Measurements from ENCODE around the gene NEU2.

NEU2 gene

DNA sequence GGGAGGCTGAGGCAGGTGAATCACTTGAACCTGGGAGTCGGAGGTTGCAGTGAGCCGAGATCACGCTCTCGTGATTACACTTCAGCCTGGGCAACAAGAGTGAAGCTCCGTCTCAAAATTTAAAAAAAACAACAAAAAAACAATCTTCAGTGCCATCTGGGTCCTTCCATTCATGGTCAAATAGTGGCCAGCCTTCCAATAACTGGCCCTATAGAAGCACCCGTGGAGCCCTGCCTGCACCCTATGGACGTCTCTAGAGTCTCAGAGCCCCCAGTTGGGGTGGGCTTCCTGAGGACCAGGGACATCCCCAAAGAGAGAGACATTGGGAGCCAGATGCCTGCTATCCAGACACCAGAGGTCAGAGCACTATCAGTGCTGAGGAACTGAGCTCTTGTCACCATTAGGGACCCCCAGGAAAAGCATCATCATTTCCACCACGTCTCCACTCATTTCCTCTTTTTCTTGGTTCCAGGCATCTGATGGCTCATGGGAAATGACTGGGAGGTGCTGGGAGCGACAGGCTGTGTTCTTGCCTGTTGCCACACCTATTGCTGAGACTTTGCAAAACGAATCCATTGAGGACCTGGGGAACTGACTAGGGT, 9.4 kb downstream of the NEU2 start:
- Histone ChIP-seq H3K23ac (ENCODE audit: low read length) (no peak overlapping the region), H4K91ac (ENCODE audit: low read depth, low read length) (no peak overlapping the region), H3K36me3 (ENCODE audit: control insufficient read depth in 1 of 2, insufficient read depth in 2 of 2, low read length in 2 of 2) (no peaks in the 10 kb centered on the region), H3K14ac (ENCODE audit: low read length) (no peak overlapping the region), H3K9me3 (ENCODE audit: insufficient read depth, low read depth, low read length) (peaks cover 2% of the 10 kb centered on the region), H3K27me3 (ENCODE audit: insufficient read depth, low read length) (no peaks in the 10 kb centered on the region), H3K4ac (ENCODE audit: low read depth, low read length) (no peak overlapping the region), H3K79me1 (ENCODE audit: low read length) (no peaks in the 10 kb centered on the region), H3K4me3 (ENCODE audit: low read depth, low read length) (no peak overlapping the region), H2BK120ac (ENCODE audit: insufficient read depth, low read length, poor library complexity) (no peak overlapping the region), H2BK5ac (ENCODE audit: low read depth, low read length, poor library complexity) (no peak overlapping the region), H3K18ac (ENCODE audit: low read length) (no peak overlapping the region), H3K79me2 (ENCODE audit: control insufficient read depth, insufficient read depth, low read length, poor library complexity) (no peaks in the 10 kb centered on the region), H3K9ac (ENCODE audit: low read length) (no peak overlapping the region), H4K8ac (ENCODE audit: low read depth, low read length) (no peak overlapping the region), H3K27ac (ENCODE audit: low read depth, low read length) (no peak overlapping the region), H4K12ac (ENCODE audit: low read depth, low read length) (no peak overlapping the region), H3K4me2 (ENCODE audit: low read length) (no peak overlapping the region), H2AK5ac (ENCODE audit: low read length) (no peak overlapping the region), H2AFZ (ENCODE audit: insufficient read depth, low read length, poor library complexity) (no peak overlapping the region), H3K4me1 (ENCODE audit: control insufficient read depth in 1 of 2, insufficient read depth in 2 of 2, low read length in 2 of 2) (no peaks in the 10 kb centered on the region), H2BK12ac (ENCODE audit: low read length) (no peak overlapping the region)
- no CpG with 5 or more reads among the region's 10 CpGs for WGBS (ENCODE audit: extremely low coverage, insufficient coverage, insufficient read length)
- DNase-seq = no peak

- H3K9ac ChIP-seq (ENCODE audit: low read length) = no peak overlapping the region
- no peak for DNase-seq
- no peak overlapping the region for H4K12ac ChIP-seq (ENCODE audit: low read depth, low read length)
- H2BK120ac ChIP-seq (ENCODE audit: insufficient read depth, low read length, poor library complexity) = no peak overlapping the region
- H3K23ac ChIP-seq (ENCODE audit: low read length) = no peak overlapping the region
- no peak overlapping the region for H2BK5ac ChIP-seq (ENCODE audit: low read depth, low read length, poor library complexity)
- H3K27me3 ChIP-seq (ENCODE audit: insufficient read depth, low read length) = no peaks in the 10 kb centered on the region
- no peaks in the 10 kb centered on the region for H3K4me1 ChIP-seq (ENCODE audit: control insufficient read depth in 1 of 2, insufficient read depth in 2 of 2, low read length in 2 of 2)
- no peak overlapping the region for H3K14ac ChIP-seq (ENCODE audit: low read length)
- H3K79me2 ChIP-seq (ENCODE audit: control insufficient read depth, insufficient read depth, low read length, poor library complexity) = no peaks in the 10 kb centered on the region
- H3K4me3 ChIP-seq (ENCODE audit: low read depth, low read length) = no peak overlapping the region
- no CpG with 5 or more reads among the region's 9 CpGs for WGBS (ENCODE audit: extremely low coverage, insufficient coverage, insufficient read length)
- no peak overlapping the region for H4K91ac ChIP-seq (ENCODE audit: low read depth, low read length)
- H3K4me2 ChIP-seq (ENCODE audit: low read length) = no peak overlapping the region
- H2BK12ac ChIP-seq (ENCODE audit: low read length) = no peak overlapping the region
- no peaks in the 10 kb centered on the region for H3K79me1 ChIP-seq (ENCODE audit: low read length)
- H3K27ac ChIP-seq (ENCODE audit: low read depth, low read length) = no peak overlapping the region
- H2AK5ac ChIP-seq (ENCODE audit: low read length) = no peak overlapping the region
- H3K4ac ChIP-seq (ENCODE audit: low read depth, low read length) = no peak overlapping the region
- no peak overlapping the region for H2AFZ ChIP-seq (ENCODE audit: insufficient read depth, low read length, poor library complexity)
- no peak overlapping the region for H3K18ac ChIP-seq (ENCODE audit: low read length)
- no peaks in the 10 kb centered on the region for H3K36me3 ChIP-seq (ENCODE audit: control insufficient read depth in 1 of 2, insufficient read depth in 2 of 2, low read length in 2 of 2)
- no peak overlapping the region for H4K8ac ChIP-seq (ENCODE audit: low read depth, low read length)
- H3K9me3 ChIP-seq (ENCODE audit: insufficient read depth, low read depth, low read length) = peaks cover 2% of the 10 kb centered on the region
Measured at GRCh38 chr2:233042549-233042948, 10.1 kb downstream of the NEU2 start.

DNA sequence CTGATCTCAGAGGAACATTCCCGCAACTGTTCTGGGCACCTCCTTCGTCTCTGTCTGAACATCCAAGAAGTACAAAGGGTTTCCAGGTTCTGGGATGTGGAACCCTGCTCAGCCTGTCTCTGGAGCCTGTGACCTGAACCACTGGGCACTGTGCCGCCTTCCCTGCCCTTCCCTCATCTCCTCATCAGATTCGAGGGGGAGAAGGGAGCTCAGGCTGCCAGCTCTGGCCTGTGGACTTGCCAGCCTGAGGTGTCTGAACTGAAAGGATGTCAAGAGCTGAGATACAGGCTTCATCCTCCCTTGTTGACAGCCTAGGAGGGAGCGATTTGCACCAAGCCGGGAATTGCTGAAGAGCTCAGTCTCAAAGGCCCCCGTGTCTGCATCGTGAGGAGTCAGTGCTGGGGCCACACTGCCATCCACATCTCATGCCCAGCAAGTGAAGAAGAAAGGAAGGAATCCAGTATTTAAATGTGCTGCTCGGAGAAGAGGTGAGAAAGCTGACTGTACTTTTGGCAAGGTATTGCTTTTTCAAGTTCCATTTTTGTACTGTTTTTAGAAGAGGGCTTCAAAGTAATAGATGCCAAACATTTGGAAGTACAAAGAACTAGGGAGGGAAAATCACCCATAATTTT, 12.6 kb downstream of the NEU2 start:
- H3K9ac ChIP-seq (ENCODE audit: low read length) = no peak overlapping the region
- peaks cover 0 to 3% of the 10 kb centered on the region in 2 experiments for H3K4me1 ChIP-seq (ENCODE audit: control insufficient read depth in 1 of 2, insufficient read depth in 2 of 2, low read length in 2 of 2)
- no peak overlapping the region for H3K4me2 ChIP-seq (ENCODE audit: low read length)
- H2BK5ac ChIP-seq (ENCODE audit: low read depth, low read length, poor library complexity) = no peak overlapping the region
- H3K9me3 ChIP-seq (ENCODE audit: insufficient read depth, low read depth, low read length) = no peaks in the 10 kb centered on the region
- WGBS (ENCODE audit: extremely low coverage, insufficient coverage, insufficient read length) = no CpG with 5 or more reads among the region's 9 CpGs
- H3K79me2 ChIP-seq (ENCODE audit: control insufficient read depth, insufficient read depth, low read length, poor library complexity) = no peaks in the 10 kb centered on the region
- no peak overlapping the region for H3K18ac ChIP-seq (ENCODE audit: low read length)
- no peak overlapping the region for H2BK120ac ChIP-seq (ENCODE audit: insufficient read depth, low read length, poor library complexity)
- H3K79me1 ChIP-seq (ENCODE audit: low read length) = no peaks in the 10 kb centered on the region
- no peak overlapping the region for H2AFZ ChIP-seq (ENCODE audit: insufficient read depth, low read length, poor library complexity)
- no peak overlapping the region for H3K4me3 ChIP-seq (ENCODE audit: low read depth, low read length)
- no peak overlapping the region for H2AK5ac ChIP-seq (ENCODE audit: low read length)
- no peak overlapping the region for H3K4ac ChIP-seq (ENCODE audit: low read depth, low read length)
- H2BK12ac ChIP-seq (ENCODE audit: low read length) = no peak overlapping the region
- H3K23ac ChIP-seq (ENCODE audit: low read length) = no peak overlapping the region
- H3K27me3 ChIP-seq (ENCODE audit: insufficient read depth, low read length) = no peaks in the 10 kb centered on the region
- H4K8ac ChIP-seq (ENCODE audit: low read depth, low read length) = no peak overlapping the region
- H3K14ac ChIP-seq (ENCODE audit: low read length) = no peak overlapping the region
- H4K12ac ChIP-seq (ENCODE audit: low read depth, low read length) = no peak overlapping the region
- no peak overlapping the region for H3K27ac ChIP-seq (ENCODE audit: low read depth, low read length)
- DNase-seq = no peak
- no peaks in the 10 kb centered on the region for H3K36me3 ChIP-seq (ENCODE audit: control insufficient read depth in 1 of 2, insufficient read depth in 2 of 2, low read length in 2 of 2)
- H4K91ac ChIP-seq (ENCODE audit: low read depth, low read length) = no peak overlapping the region

GRCh38 chr2:233047206-233047605, 14.7 kb downstream of the NEU2 start:
- no peaks in the 10 kb centered on the region for H3K79me2 ChIP-seq (ENCODE audit: control insufficient read depth, insufficient read depth, low read length, poor library complexity)
- H3K18ac ChIP-seq (ENCODE audit: low read length) = no peak overlapping the region
- no peak overlapping the region for H3K9ac ChIP-seq (ENCODE audit: low read length)
- no peak overlapping the region for H3K4ac ChIP-seq (ENCODE audit: low read depth, low read length)
- no peaks in the 10 kb centered on the region for H3K79me1 ChIP-seq (ENCODE audit: low read length)
- H3K4me1 ChIP-seq (ENCODE audit: control insufficient read depth in 1 of 2, insufficient read depth in 2 of 2, low read length in 2 of 2) = peaks cover 0 to 6% of the 10 kb centered on the region in 2 experiments
- H2BK5ac ChIP-seq (ENCODE audit: low read depth, low read length, poor library complexity) = no peak overlapping the region
- no peaks in the 10 kb centered on the region for H3K9me3 ChIP-seq (ENCODE audit: insufficient read depth, low read depth, low read length)
- no peak overlapping the region for H3K27ac ChIP-seq (ENCODE audit: low read depth, low read length)
- H4K8ac ChIP-seq (ENCODE audit: low read depth, low read length) = no peak overlapping the region
- no peaks in the 10 kb centered on the region for H3K36me3 ChIP-seq (ENCODE audit: control insufficient read depth in 1 of 2, insufficient read depth in 2 of 2, low read length in 2 of 2)
- H2AK5ac ChIP-seq (ENCODE audit: low read length) = no peak overlapping the region
- H3K23ac ChIP-seq (ENCODE audit: low read length) = no peak overlapping the region
- no peak for DNase-seq
- no peak overlapping the region for H4K12ac ChIP-seq (ENCODE audit: low read depth, low read length)
- H2AFZ ChIP-seq (ENCODE audit: insufficient read depth, low read length, poor library complexity) = no peak overlapping the region
- H3K4me2 ChIP-seq (ENCODE audit: low read length) = no peak overlapping the region
- H3K14ac ChIP-seq (ENCODE audit: low read length) = no peak overlapping the region
- no peak overlapping the region for H3K4me3 ChIP-seq (ENCODE audit: low read depth, low read length)
- H2BK12ac ChIP-seq (ENCODE audit: low read length) = no peak overlapping the region
- no peak overlapping the region for H4K91ac ChIP-seq (ENCODE audit: low read depth, low read length)
- H2BK120ac ChIP-seq (ENCODE audit: insufficient read depth, low read length, poor library complexity) = no peak overlapping the region
- no peaks in the 10 kb centered on the region for H3K27me3 ChIP-seq (ENCODE audit: insufficient read depth, low read length)
- no CpG with 5 or more reads among the region's 3 CpGs for WGBS (ENCODE audit: extremely low coverage, insufficient coverage, insufficient read length)

All from trophoblast cell (in vitro differentiated cells and primary cell).